Measurements from ENCODE around the gene ZNF670.
"Not testable (repeated sequence)": the region's sequence is repeated elsewhere in the genome, so short reads cannot be mapped to it uniquely, and the experiment has no call there.

The ZNF670 gene

DNA sequence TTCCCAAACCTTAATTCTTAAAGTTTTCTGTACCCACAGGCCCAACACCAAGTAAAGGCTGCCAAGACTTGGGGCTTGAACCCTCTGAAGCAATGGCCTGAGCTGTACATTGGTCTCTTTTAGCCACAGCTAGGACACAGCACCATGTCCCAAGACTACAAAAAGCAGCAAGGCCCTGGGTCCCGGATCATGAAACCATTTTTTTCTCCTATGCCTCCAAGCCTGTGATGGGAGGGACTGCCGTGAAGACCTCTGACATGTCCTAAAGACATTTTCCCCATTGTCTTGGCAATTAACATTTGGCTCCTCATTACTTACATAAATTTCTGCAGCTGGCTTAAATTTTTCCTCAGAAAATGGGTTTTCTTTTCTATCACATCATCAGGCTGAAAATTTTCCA is 30.9 kb downstream of the ZNF670 start:
- in situ Hi-C loops (cut with MboI; ENCODE audit: low sequenced_read_pairs), result no loop called here

DNA sequence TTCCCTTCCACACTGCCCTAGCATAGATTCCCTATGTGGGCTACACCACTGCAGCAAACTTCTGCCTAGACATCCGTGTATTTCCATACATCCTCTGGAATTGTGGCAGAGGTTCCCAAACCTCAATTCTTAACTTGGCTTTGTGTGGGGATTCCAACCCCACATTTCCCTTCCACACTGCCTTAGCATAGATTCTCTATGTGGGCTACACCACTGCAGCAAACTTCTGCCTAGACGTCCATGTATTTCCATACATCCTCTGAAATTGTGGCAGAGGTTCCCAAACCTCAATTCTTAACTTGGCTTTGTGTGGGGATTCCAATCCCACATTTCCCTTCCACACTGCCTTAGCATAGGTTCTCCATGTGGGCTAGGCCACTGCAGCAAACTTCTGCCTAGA is 31.4 kb downstream of the ZNF670 start:
- in situ Hi-C loops (cut with MboI; ENCODE audit: low sequenced_read_pairs), result no loop called here

DNA sequence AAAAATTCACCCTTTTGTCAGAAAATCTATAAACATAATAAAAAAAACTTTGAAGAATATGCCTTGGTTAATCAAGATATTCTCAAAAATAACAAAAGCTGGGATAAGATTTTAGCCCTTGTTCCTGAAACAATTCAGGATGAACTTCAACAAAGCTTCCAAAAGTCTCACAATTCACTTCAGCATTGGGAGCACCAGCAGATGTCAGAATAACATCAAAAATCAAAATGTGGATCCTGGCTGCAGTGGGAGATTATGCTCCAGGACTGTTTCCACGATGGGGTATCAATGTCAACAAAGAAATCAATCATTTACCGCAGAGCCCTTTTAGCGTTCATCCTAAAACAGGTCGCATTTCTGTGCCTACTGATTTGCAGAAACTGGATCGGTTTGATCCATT is 35.2 kb downstream of the ZNF670 start:
- in situ Hi-C loops (cut with MboI; ENCODE audit: low sequenced_read_pairs), result no loop called here

DNA sequence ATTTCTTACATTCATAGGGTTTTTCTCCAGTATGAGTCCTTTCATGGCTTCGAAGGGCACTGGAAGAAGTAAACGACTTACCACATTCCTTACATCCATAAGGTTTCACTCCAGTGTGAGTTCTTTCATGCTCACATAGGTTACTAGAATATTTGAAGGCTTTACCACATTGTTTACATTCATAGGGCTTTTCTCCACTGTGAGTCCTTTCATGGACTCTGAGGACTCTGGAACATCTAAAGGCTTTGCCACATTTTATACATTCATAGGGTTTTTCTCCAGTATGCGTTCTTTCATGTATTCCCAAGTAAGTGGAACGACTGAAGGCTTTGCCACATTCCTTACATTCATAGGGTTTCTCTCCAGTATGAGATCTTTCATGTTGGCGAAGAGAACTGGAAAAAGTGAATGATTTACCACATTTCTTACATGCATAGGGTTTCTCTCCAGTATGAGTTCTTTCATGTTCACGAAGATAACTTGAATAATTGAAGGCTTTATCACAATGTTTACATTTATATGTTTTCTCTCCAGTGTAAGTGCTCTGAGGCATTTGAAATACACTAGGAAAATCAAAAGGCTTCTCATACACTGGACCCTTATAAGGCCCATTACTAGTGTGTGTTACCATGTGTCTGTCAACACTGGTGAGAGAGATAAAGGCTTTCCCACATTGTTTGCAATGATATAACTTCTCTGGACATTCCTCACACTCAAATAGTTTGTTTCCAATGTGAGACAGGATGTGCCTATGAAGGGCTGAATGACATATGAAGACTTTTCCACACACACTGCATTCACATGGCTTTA is 40.9 kb downstream of the ZNF670 start:
- in situ Hi-C loops (cut with MboI; ENCODE audit: low sequenced_read_pairs), result no loop called here

DNA sequence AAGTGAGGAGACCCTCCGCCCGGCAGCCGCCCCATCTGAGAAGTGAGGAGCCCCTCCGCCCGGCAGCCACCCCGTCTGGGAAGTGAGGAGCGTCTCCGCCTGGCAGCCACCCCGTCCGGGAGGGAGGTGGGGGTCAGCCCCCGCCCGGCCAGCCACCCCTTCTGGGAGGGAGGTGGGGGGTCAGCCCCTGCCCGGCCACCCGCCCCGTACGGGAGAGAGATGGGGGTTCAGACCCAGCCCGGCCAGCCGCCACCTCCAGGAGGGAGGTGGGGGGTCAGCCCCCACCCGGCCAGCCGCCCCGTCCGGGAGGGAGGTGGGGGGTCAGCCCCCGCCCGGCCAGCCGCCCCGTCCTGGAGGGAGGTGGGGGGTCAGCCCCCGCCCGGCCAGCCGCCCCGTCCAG is 46.3 kb downstream of the ZNF670 start:
- in situ Hi-C loops (cut with MboI; ENCODE audit: low sequenced_read_pairs), result not testable (repeated sequence)
